Activated T-helper 9 cell treated with anti-CD3 and anti-CD28 coated beads, Interleukin-2, amount 50 U/mL, for 16 hours (primary cell): ENCODE results near the gene CYP4V2.

Experiments
- DNase-seq: peaks from one replicate; pipeline ENCODE4 v3.0.0-alpha.2; 2020; ENCODE audit warnings: low read depth

The CYP4V2 gene

DNA sequence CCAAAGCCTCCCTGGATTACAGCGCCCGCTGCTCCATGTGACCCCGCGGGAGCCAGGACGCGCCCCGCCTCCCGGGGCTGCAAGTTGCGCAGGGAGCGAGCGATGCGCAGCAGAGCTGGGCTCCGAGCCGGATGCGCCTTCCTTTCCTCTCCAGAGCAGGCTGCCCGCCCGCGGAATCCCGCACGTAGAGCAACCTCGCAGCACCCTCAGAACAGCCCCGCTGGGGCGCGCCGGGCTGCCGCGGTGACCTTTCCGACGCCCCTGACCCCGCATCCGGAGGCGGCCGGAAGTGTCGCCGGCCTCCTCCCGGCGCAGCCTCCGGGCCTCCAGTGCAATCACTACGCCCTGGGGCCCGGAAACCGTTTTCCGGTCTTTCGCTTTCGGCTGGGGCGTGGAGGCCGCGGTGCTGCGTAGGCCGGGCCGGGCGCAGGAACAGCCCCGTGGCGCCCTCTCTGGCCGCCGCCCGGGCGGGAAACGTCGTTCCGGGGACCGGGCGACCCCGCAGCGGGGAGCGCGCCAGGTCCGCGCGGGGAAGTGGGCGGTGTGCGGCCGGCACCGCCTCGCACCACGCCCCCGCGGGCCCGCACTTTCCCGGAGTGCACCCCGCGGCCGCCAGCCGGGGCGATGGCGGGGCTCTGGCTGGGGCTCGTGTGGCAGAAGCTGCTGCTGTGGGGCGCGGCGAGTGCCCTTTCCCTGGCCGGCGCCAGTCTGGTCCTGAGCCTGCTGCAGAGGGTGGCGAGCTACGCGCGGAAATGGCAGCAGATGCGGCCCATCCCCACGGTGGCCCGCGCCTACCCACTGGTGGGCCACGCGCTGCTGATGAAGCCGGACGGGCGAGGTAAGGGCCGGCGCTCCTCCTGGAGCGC, at the start of gene CYP4V2:
Gene CYP4V2 (plus strand): TSS at position 368 of the 866 bp plus-strand sequence. CDS start 257 bp downstream, at position 625.
- DNase-seq, result peak; percentile 76

DNA sequence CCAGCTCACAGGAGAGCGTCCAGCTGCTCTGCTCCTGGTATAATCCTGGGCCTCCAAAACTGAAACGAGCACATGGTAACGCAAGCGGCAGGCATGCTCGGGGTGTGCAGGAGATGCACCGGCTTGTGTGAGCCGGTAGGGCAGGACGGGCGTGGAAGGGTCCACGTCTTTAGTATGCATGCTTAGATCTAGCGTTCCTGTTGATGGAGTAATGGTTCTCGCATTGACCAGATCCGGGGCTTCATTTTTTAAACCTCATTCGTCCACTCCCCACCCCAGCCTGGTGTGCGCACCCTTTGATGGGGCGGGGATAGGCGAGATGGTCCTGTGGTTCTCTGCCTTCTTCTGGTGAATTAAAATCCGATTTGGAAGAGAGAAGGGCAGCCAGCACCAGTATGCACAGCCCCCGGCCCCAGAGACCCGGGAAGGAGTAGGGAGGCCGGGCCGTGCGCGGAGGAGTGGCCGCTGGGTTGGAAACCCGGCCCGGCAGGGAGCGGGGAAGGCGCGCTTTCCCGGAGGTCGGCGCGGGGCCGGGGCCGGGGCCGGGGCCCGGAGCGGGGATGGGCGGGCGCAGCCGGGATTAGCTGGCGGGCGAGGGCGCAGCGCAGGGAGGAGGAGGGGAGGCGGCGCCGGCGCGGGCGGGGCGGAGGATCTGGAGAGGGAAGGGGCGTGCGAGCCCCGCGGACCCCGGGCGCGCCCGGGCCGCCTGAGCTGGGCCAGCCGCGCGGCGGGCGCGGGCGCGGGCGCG, 47.0 kb upstream of the CYP4V2 start:
- DNase-seq, result no peak

DNA sequence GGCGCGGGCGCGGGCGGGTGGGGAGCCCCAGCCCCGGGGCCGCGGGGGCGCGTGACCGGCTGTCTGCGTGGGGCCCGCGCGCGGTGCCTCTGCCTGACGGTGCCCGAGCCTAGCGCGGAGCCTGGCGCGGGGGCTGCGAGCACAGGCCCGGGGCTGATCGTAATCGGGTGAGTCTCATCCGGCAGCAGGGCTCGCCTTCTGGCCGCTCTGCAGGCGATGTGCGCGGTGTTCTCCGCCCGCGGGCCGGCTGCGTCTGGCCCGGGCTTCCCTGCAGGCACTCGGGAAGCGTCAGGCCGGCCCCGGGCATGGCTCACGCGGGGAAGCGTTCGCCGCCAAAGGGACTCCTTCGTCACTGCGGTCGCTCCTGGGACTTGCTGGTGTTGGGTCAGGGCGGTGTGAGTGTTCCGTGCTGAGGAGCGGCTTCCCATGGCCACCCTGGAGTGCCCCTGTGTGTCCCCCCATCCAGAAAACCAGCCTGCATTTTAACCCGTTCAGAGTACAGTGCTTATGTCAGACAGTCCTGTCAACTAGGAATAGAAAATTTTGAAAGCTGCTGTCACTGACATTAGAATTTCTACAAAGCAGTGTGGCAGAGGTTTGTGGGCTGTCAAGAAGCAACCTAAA, 46.3 kb upstream of the CYP4V2 start:
- DNase-seq, result no peak

DNA sequence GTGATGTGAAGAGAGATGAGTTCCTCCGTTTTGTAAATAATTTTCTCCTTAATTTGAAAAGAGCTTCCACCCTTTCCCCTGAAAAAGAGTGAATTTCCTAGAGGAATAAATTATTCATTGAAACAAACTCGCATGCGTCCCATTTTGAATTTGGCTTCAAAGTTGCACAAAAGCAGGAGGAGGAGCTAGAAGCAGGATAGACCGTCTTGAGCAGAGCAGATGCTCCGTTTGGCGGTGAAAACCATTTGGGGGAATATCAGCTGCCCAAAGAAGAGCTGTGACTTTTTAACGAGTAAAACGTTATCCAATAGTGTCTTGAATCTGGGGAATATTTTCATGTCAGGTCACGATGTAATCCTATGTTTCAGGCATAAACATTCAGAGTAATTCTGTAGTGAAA, 44.9 kb upstream of the CYP4V2 start:
- no peak for DNase-seq

DNA sequence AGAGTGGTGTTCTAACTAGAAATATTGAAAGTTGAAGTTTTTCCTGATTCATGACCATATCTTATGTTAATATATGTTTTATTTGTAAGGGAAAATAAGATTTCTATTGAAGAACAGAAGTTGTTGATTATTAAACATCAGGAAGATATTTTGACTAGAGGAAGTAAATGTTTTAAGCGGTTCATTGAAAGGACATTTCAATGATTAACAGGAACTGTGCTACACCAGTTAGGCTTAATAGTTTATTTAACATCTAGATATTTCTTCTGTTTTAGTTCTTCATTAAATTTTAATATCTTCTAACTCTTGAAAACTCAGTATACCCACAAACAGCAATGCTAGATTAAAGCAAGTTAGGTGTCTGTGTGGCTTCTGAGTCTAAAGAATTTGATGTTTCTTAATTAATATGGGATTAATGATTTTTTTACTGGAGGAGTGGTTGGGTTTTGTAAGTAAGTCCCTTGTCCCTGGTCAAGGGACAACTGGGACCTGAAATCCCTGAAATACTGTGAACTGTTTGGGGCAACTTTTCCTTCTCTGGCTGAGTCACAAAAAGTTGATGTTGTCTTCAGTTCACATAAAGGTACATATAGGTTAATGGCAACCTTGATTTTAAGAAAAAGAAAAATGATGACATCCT, 42.9 kb upstream of the CYP4V2 start:
- no peak for DNase-seq

DNA sequence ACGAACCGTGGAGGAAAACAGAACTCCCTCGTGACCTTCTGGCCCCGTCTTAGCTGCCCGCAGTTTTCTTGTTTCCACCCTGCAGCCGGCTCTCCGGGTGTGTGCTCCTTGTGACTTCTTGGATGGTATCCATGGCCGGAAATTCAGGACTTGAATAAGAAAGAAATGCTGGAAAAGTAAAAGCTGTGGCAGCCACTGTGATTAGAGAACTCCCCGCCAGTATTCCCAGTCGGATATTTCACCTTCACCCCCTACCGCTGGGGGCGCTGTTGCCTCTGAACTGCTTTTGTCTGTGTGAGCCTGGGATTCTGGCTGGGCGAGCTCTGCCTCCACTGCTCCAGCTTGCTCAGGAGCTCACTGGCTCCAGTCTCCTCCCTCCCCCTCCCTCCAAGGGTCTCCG, 41.5 kb upstream of the CYP4V2 start:
- DNase-seq, result peak; percentile 9

DNA sequence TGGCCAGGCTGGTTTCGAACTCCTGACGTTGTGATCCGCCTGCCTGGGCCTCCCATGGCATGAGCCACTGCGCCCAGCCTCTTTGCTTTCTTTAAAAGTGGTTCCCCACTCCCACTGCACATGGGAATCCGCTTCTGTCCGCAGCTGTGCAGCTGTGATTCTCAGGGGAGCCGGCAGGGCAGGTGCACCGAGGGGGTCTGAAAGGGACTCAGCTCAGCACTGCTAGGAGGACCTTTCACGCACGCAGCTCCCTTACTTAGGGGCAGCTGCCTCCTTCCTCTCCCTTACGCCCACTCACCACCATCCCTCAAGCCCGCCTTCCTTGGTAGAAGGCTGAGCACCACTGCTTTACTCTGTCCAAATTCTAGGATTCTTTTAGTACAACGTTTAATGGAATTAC, 40.4 kb upstream of the CYP4V2 start:
- DNase-seq, result no peak

DNA sequence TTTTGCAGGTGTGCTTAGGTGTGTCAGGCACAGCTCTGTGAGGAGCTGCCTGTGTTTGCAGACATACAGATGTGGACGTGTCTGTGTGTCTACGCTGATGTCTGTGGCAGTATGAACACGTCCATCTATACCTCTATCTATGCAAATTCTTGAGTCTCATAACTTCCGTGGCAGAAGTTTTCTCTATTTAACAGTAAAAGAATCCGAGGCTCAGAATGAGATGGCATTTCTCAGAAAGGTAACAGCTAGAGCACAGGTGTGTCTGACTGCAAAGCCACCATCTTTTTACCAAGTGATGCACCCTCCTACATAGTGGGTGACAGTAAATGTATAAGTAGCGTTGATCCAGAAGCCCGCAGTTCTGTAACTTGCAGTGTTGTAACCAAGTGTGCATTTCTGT, 39.9 kb upstream of the CYP4V2 start:
- no peak for DNase-seq

DNA sequence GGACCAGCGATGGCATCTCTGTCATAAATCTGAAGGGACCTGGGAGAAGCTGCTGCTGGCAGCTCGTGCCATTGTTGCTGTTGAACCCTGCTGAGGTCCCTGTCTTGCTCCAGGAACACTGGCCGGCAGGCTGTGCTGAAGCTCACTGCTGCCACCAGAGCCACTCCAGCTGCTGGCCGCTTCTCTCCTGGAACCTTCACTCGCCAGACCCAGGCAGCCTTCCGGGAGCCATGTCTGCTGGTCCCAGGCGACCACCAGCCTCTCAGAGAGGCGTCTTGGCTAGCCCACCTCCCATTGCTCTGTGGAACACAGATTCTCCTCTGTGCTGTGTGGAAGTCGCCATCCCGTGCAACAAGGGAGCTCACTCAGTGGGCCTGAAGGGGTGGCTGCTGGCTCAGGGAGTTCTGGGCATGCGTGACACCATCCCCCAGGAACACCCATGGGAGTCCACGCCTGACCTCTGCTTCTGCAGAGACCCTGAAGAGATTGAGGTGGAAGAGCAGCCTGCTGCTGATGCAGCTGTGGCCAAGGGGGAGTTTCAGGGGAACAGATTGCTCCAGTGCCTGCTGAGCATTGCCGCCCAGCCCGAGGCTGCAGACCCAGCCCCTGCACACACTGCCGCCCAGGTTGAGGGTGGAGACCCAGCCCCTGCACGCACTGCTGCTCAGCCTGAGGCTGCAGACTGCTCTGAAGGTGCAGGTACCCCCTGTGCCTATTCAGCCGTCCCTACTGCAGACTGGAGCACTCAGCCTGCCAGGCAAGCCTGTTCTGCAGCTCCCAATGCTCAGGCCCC, 33.1 kb upstream of the CYP4V2 start:
- DNase-seq, result no peak

DNA sequence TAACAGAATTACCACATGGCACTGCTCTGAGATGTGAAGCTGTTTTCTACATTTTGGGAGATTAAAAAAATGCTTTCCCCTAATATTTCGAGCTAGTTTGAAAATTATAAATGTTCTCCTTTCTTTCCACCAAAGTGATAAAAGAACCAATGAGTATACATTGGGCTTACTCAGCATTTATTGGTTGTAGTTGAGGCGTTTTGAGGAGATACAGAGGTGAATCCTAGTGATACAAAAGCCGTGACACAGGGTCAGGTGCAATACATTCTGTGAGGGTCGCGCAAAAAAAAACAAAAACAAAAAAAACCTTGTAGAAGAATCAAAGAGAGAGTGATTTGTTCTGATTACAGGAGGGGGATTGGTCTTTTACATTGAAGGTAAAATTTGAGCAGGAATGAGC, 32.4 kb upstream of the CYP4V2 start:
- no peak for DNase-seq

DNA sequence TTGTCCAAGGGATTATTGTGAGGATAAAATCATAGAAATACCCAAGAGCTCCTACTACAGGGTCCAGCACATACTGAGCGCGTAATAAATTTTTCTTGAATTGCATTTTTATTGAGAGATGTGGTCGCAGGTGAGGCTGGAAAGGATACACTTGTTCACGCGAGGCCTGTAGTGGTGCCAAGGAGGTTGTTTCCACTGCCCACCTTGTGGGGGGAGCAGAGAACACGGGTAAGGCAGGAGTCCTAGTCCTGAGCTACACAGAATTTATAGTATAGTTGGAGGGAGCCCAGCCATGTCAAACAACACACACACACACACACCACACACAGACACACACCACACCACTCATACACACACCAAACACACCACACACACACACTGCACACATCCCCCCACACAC, 31.8 kb upstream of the CYP4V2 start:
- DNase-seq, result no peak

DNA sequence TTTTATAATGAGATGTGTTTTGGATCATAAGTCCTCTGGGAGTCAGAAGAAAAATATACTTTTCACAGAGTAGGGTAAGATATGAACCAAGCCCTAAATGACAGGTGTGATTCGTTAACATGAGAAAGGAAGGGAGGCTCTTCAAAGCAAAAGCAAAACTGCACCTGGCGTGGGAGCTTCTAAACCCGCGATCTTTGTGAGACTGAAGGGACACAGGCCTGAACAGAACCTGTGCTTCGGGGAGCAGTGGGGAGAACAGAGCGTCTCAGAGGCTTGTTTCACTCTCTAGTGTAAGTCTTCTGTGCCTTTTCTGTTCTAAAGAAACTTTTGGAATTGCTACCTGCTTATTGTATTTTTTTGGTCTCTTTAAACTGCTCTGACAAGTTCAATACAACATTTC, 30.2 kb upstream of the CYP4V2 start:
- no peak for DNase-seq

DNA sequence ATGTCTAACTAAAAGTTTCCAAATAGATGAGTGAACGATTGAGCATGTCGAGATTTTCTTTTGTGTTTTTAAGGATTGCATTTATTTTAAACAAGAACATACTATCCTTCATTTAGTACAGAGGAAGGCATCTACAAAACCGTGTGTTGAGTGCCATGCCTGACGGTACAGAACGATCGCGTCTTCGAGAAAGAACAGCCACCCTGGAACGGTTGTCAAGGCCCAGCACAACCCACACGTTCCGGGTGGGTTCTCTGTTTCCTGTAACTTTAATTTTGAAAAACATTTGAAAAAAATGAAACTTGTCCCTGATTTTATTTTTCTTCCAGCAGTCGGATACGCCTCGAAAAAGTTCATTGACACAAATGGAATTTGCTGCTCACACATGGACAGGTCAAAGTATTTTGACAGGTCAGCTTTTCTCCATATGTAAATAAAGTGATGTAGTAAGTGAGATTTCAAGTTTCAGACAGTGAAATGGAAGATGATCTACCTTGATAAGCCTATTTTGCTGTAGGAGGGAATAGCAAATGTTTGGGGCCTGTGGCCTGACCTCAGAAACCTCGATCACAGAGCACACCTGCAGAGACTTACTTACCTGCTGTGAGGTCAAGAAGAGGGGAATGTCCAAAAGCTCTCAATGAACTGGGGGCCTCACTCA, 24.4 kb upstream of the CYP4V2 start:
- DNase-seq, result no peak

DNA sequence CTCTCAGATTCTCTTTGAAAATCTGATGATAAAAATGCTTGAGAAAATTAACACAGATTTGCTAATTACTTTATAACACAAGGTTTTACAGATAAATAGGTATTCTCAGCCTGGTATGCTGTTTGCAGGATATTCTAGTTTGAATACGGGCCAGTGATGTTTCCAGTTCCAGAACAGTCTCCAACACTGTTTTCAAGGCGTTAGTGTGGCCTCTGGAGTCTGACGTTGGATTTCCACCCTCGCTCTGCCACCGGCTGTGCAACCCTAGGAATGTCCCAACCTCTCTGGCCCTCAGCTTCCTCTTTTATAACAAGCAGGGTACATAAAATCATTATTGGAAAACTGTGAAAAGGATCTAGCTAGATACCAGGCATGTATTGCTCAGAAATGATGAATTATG, 23.8 kb upstream of the CYP4V2 start:
- no peak for DNase-seq

DNA sequence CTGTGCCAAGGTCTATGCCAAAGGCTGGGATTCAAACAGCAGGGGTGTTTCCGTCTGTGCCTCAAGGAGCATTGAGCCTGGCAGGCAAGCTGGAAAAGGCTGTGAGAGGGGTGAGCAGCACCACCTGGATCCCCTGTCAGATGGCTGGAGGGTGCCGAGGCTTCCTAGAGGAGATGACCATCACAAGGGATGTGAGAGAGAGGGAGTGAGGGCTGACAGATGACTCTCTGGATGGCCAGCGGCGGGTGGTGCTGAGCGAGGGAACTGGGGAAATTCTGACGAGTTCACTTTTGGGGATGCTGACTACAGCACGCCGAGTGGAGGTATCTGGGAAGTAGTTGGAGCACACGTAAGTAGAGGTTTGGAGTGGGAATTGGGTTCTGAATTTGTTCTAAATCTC, 22.6 kb upstream of the CYP4V2 start:
- no peak for DNase-seq

DNA sequence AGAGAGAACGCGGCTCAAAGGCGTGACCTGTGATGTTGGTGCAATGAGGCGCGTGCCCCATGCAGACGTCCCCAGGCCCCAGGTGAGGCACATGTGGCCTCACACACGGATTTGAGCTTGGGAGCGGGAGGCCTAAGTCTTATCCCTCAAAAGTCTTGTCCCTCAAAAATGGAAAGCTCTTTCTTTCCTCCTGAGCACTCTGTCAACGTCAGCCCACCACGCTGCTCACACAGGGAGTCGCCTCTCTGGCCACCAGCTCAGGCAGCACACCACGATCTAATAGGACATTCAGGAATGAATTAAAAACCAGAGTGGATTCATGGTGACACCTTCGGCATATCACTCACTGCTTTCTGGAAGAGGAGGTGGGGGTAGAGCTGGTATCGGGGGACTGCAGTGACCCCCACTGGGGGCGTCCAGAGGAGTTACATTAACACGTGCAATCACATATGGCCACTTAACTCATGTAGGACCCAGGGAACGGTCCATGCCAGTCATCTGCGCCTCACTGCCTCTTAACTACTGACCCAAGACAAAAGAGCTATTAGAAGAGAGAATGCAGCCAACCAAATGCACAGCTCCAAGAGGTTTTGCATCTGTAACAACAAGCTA, 21.9 kb upstream of the CYP4V2 start:
- no peak for DNase-seq

DNA sequence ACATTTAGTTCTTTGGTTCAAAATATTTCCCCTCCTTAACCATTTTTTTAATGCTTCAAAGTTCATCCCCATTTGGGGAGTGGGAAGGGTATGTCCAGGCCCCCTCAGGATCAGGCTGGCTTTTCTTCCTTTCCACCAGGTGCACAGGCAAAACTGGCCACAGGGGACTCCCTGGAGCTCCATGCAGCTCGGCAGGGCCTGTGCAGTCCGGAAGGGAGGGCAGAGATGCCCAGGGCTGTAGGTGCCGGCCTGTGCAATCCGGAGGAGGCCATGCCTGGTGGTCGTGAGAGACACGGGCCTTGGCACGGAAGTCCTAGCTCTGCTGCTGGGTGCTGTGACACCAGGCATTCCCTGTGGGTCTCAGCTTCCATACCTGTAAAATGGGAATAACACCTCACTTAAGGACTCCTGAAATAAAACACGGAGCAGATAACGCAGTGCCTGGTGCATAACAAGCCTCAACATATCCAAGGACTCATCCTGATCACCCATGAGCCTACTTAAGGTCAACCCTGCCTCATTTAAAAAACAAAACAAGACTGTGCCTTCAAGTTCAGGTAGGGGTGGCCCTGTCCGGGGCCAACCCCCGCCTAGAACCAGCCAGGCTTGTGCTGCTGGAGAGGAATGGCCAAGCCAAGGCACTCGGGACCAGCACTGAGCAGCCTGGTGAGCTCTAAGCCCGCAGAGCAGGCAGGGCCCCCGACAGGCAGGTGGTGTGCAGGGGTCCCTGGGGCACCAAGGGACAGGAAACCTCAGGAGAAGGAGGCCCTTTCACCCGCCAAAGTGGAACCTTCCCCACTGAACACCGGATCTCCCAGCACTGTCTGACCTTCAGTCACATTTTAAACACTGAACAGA, 21.2 kb upstream of the CYP4V2 start:
- DNase-seq, result no peak

DNA sequence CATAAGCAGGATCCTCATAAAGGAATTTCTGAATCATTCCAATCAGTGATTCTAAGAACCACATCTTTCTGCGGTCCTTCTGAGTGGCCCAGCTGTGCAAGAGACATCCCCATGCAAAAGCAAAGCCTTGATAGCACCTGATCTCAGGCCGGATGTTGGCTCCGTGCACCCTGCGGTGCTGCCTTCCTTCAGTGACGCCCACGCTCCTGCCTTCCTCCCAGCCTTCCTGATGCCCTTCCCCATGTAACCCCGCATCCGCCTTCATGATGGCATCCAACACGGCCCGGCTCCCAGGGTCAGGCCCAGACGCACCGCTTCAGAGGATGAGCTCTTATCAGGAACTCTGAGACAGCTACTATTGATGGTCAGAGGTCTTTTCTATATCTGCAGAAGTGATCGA, 20.4 kb upstream of the CYP4V2 start:
- no peak for DNase-seq

DNA sequence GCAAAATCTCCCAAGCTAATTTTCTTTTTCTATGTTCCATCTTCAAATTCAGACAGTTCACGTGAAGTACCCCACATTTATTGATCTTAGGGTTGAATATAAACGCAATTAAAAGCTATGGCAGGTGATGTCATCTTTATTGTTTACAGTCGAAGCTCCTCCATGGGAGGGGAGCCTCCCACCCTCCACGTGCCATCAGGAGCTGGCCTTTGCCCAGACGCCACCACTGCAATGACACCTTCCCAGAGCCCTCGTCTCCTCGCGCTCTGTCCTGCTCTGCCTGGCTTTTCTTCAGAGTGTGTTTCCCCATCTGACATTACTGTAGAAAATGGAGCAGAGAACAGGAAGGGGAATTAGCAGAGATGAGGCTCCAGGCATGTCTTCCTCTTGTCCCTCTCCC, 18.8 kb upstream of the CYP4V2 start:
- DNase-seq, result no peak

DNA sequence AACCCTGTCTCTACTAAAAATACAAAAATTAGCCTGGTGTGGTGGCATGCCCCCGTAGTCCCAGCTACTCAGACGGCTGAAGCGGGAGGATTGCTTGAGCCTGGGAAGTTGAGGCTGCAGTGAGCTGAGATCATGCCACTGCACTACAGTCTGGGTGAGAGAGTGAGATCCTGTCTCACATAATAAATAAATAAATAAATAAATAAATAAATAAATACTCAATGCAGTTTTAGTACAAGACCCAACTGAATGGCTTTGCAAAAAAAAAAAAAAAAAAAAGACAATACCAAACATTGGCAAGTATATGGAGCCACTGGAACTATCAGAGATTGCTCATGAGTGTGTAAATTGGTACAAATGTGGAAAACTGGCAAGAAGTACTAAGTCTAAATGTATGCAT, 3.3 kb upstream of the CYP4V2 start:
- DNase-seq, result no peak
